Testis (tissue), 3 donors: Measurements from ENCODE around the gene ALDH1A2. TPM values are rescaled to one million over a fixed set of nuclear protein-coding genes. Genes with fewer than 3 reads are reported as not detected.
"Not testable (repeated sequence)": the region's sequence is repeated elsewhere in the genome, so short reads cannot be mapped to it uniquely, and the experiment has no call there.

ENCODE experiments used
- DNase-seq: peaks from one replicate; pipeline ENCODE4 v3.0.0-alpha.2; 2019
- H3K27ac ChIP-seq, 2 donors: fragments of 200-600 bp; sonication (generic); one replicate each; pipeline ENCODE4 v1.5.1; 2019
- H3K27me3 ChIP-seq: fragments of 200-600 bp; sonication (generic); one replicate; pipeline ENCODE4 v1.5.1; 2019
- H3K36me3 ChIP-seq: fragments of 200-600 bp; sonication (generic); one replicate; pipeline ENCODE4 v1.5.1; 2017; ENCODE audit warnings: low read depth; ENCODE audit errors: missing control alignments
- H3K4me1 ChIP-seq: fragments of 200-600 bp; sonication (generic); one replicate; pipeline ENCODE4 v1.5.1; 2019
- H3K4me3 ChIP-seq, 2 donors: fragments of 200-600 bp; sonication (generic); one replicate each; pipeline ENCODE4 v1.5.1; 2017 to 2019
- H3K9me3 ChIP-seq: fragments of 200-600 bp; sonication (generic); one replicate; pipeline ENCODE4 v1.5.1; 2017
- CTCF ChIP-seq, 3 experiments: fragments of 450-650 bp in 2 of 3; fragments of 200-600 bp in 1 of 3; sonication (generic) in 1 of 3; IDR thresholded peaks; one replicate each; pipeline ENCODE4 v1.5.1; 2016 to 2019; ENCODE audit warnings: antibody characterized with exemption in 3 of 3, mild to moderate bottlenecking in 2 of 3, moderate library complexity in 1 of 3
- POLR2A ChIP-seq: fragments of 450-650 bp; IDR thresholded peaks from one replicate; pipeline ENCODE4 v1.6.1; 2017; ENCODE audit warnings: antibody characterized with exemption, mild to moderate bottlenecking, moderate library complexity
- WGBS, 2 donors: methylation state at CpG; one replicate each; pipeline ENCODE4 v1.1.5; 2018; 5-methylcytosine and 5-hydroxymethylcytosine counted together
- intact Hi-C: fragments of 100-400 bp; cut with DNase I; formaldehyde crosslinking; loops from one replicate; pipeline ENCODE4 v1.15.1; 2023; ENCODE audit warnings: low total_unique reads
- polyA plus RNA-seq: library from polyadenylated mRNA; stranded (reverse); fragments of 350-450 nt; fragmentation: Illumina TruSeq; extraction: RNeasy Lipid Tissue Mini Kit (QIAGEN cat#74804); gene quantifications from one replicate; pipeline ENCODE4 v1.2.3, GENCODE V29; 2014; ENCODE audit warnings: low read depth, low replicate concordance; ENCODE audit not compliant: insufficient read depth
- total RNA-seq, 2 donors: library from RNA; depleted of rRNA; stranded (reverse); fragments of >200 nt; gene quantifications; one replicate each; pipeline ENCODE4 v1.2.3, GENCODE V29; 2016

Gene ALDH1A2
- total and polyA plus RNA-seq, 3 donors from 2014 or later: 71.2 to 210 (median 91.2) TPM

DNA sequence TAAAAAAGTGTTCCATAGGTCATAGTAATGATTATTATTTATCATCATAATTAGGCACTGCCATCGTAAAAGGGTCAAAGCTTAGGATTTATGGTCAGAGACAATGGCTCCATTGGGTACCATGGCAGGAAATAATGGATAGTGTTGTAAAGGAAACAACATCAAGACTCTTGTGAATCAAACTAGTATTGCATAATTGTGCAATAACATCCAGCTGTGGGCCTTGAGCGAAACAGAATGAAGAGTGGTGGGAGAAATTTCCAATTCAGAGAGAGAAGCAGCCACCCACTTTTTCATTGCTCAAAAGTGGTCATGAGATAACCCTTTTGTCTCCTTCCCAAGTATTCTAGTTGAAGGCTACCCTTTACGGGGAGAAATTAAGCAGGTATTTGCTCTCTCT is 61.7 kb downstream of the ALDH1A2 start:
- 89% methylated on average over 3 of the region's 3 CpGs for WGBS, 2 donors
- DNase-seq: no peak
- no peak overlapping the region for H3K27ac ChIP-seq
- TF ChIP-seq CTCF (IDR thresholded peaks at IDR 0.05): no peak
- H3K27me3 ChIP-seq: no peaks in the 10 kb centered on the region
- no peak overlapping the region for H3K4me3 ChIP-seq
- no peaks in the 10 kb centered on the region for H3K9me3 ChIP-seq
- no peaks in the 10 kb centered on the region for H3K4me1 ChIP-seq
- intact Hi-C loops: no loop called here
- no peaks in the 10 kb centered on the region for H3K36me3 ChIP-seq

DNA sequence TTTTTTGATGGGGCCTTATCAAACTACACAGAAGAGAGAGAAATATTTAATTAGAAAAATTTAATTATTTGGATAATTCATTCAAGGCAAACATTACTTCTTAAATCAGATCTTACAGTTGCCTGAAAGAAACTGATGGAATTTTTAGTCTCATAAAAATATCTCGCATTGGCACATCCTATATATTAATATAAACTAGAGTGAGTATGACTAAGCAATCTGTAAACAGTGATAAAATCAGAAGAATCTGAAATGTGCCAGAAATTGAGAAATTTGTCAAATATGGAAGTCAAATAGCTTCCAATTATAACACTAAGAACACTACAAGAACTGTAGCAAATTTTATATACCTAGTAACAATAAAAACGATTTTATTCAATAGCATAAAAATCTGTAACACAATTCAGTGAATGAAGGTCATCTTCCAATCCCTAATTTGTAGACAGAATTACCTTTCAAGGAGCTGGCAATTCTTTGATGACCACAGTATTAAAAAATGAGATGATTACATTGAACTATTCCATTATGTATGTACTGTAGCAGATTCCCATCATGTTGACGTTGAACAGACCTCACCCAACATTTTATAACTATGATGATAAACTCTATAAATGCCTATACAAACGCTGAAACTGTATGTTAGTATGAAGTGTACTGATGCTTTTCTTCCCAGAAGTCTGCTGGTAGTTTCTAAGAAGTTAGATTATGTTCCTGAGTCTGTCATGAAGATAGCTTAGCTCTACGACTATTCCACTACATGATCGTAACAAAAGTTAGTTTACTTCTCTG is 63.0 kb downstream of the ALDH1A2 start:
- intact Hi-C loops: no loop called here
- no peaks in the 10 kb centered on the region for H3K27me3 ChIP-seq
- no peak for TF ChIP-seq POLR2A
- TF ChIP-seq CTCF (IDR thresholded peaks at IDR 0.05): no peak
- H3K4me3 ChIP-seq: no peak overlapping the region
- H3K27ac ChIP-seq: no peak overlapping the region
- no peaks in the 10 kb centered on the region for H3K4me1 ChIP-seq
- 77 to 78% methylated on average over 6 of the region's 6 CpGs for WGBS, 2 donors
- H3K9me3 ChIP-seq: no peaks in the 10 kb centered on the region
- H3K36me3 ChIP-seq: no peaks in the 10 kb centered on the region
- DNase-seq: no peak

DNA sequence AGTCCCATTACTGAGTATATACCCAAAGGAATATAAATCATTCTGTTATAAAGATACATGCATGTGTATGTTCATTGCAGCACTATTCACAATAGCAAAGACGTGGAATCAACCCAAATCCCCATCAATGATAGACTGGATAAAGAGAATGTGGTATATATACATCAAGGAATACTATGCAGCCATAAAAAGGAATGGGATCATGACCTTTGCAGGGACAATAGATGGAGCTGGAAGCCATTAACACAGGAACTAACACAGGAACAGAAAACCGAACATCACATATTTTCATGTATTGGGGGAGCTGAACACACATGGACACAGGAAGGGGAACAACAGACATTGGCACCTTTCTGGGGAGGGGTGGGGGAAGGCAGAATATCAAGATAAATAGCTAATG is 65.8 kb downstream of the ALDH1A2 start:
- intact Hi-C loops: not testable (repeated sequence)

GRCh38 chr15:57996561-57996960 is 69.0 kb downstream of the ALDH1A2 start:
- Histone ChIP-seq H3K27me3 (no peaks in the 10 kb centered on the region), H3K4me1 (no peaks in the 10 kb centered on the region), H3K27ac (no peak overlapping the region), H3K9me3 (no peaks in the 10 kb centered on the region), H3K4me3 (no peak overlapping the region), H3K36me3 (no peaks in the 10 kb centered on the region)
- TF ChIP-seq CTCF (IDR thresholded peaks at IDR 0.05) (no peak), POLR2A (no peak)
- WGBS, 2 donors: 93 to 97% methylated on average over 1 of the region's 1 CpG
- DNase-seq: no peak
- intact Hi-C loops: no loop called here

More for the DNA sequence above, 65.8 kb downstream of the ALDH1A2 start:
- not testable (repeated sequence) for H3K27me3 ChIP-seq, H3K27ac ChIP-seq, H3K36me3 ChIP-seq, H3K4me1 ChIP-seq, H3K4me3 ChIP-seq, H3K9me3 ChIP-seq, DNase-seq
- 85 to 91% methylated on average over 2 of the region's 2 CpGs for WGBS, 2 donors

GRCh38 chr15:57994221-57995049 is 71.1 kb downstream of the ALDH1A2 start:
- no peaks in the 10 kb centered on the region for H3K9me3 ChIP-seq
- no peaks in the 10 kb centered on the region for H3K4me1 ChIP-seq
- H3K27ac ChIP-seq: no peak overlapping the region
- no peak for DNase-seq
- no peaks in the 10 kb centered on the region for H3K27me3 ChIP-seq
- no peak overlapping the region for H3K4me3 ChIP-seq
- H3K36me3 ChIP-seq: no peaks in the 10 kb centered on the region
- WGBS, 2 donors: 81 to 82% methylated on average over 3 of the region's 3 CpGs
- intact Hi-C loops: no loop called here
- TF ChIP-seq CTCF (IDR thresholded peaks at IDR 0.05) (no peak), POLR2A (no peak)
